Measurements from ENCODE around the gene PARD3. TPM values are rescaled to one million over a fixed set of nuclear protein-coding genes. Genes with fewer than 3 reads are reported as not detected.
A peak's percentile ranks its signal among the peaks of the same experiment; 100 is the strongest.

Gene PARD3
- total RNA-seq, 1 donor from 2014 or later, result 58.7 TPM

DNA sequence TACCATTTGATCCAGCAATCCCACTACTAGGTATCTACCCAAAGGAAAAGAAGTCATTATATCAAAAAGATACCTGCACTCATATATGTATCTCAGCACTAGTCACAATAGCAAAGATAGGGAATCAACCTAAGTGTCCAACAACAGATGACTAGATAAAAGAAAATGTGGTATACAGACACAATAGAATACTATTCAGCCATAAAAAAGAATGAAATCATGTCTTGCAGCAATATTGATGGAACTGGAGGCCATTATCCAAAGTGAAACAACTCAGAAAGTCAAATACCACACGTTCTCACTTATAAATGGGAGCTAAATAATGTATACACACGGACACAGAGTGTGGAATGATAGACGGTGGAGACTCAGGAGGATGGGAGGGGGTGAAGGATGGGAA, 146.0 kb downstream of the PARD3 start:
- Histone ChIP-seq H3K4me2 (no peak overlapping the region), H3K27me3 (no peaks in the 10 kb centered on the region), H3K79me2 (ENCODE audit: low read depth) (peaks cover 77% of the 10 kb centered on the region), H3K4me1 (peaks cover 6% of the 10 kb centered on the region), H3K36me3 (no peaks in the 10 kb centered on the region), H3K9ac (no peak overlapping the region), H3F3A (ENCODE audit: low read depth) (peaks cover 5% of the 10 kb centered on the region), H3K9me3 (ENCODE audit: low read depth) (no peaks in the 10 kb centered on the region), H2AFZ (replicated peaks) (no peak overlapping the region), H4K20me1 (ENCODE audit: low read depth) (peaks cover 49% of the 10 kb centered on the region), H3K4me3 (no peak overlapping the region), H3K27ac (no peak overlapping the region)
- Mint-ChIP-seq H3K4me1 (peaks cover 27% of the 10 kb centered on the region), H3K27ac (no peak overlapping the region), H3K4me3 (no peak overlapping the region), H3K27me3 (ENCODE audit: insufficient read depth, low read depth) (peaks cover 2% of the 10 kb centered on the region), H3K9me3 (no peaks in the 10 kb centered on the region), H3K36me3 (no peaks in the 10 kb centered on the region)
- TF ChIP-seq EZH2 (IDR thresholded peaks at IDR 0.05) (no peak), EZH2phosphoT487 (IDR thresholded peaks at IDR 0.05) (no peak)
- TF ChIP-seq, protein P1, sequence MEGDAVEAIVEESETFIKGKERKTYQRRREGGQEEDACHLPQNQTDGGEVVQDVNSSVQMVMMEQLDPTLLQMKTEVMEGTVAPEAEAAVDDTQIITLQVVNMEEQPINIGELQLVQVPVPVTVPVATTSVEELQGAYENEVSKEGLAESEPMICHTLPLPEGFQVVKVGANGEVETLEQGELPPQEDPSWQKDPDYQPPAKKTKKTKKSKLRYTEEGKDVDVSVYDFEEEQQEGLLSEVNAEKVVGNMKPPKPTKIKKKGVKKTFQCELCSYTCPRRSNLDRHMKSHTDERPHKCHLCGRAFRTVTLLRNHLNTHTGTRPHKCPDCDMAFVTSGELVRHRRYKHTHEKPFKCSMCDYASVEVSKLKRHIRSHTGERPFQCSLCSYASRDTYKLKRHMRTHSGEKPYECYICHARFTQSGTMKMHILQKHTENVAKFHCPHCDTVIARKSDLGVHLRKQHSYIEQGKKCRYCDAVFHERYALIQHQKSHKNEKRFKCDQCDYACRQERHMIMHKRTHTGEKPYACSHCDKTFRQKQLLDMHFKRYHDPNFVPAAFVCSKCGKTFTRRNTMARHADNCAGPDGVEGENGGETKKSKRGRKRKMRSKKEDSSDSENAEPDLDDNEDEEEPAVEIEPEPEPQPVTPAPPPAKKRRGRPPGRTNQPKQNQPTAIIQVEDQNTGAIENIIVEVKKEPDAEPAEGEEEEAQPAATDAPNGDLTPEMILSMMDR (IDR thresholded peaks at IDR 0.05), result no peak
- DNase-seq (ENCODE audit: low spot score), result no peak

DNA sequence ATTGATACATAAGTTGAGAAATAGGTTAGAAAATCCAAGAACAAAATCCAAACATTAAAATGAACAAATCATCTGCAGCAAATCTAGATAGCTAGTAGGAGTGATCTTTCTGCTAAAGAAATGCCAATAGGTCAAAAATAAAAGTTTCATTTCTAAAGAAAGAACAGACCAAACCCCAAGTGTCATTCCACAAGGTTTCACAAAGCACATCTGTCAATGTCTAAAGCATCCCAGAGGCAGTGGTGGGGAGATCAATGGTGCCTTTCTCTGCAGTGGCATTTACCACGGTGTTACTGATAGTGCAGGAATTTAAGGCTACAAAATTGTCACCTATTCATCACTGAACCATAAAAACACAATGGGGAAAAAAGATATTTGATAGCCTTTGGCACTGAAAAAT, 147.9 kb downstream of the PARD3 start:
- H3K9me3 ChIP-seq (ENCODE audit: low read depth), result no peaks in the 10 kb centered on the region
- peaks cover 61% of the 10 kb centered on the region for H3K79me2 ChIP-seq (ENCODE audit: low read depth)
- Mint-ChIP-seq H3K27ac (no peak overlapping the region), H3K36me3 (peaks cover 2% of the 10 kb centered on the region), H3K27me3 (ENCODE audit: insufficient read depth, low read depth) (peaks cover 2% of the 10 kb centered on the region), H3K4me3 (no peak overlapping the region), H3K9me3 (no peaks in the 10 kb centered on the region), H3K4me1 (peaks cover 41% of the 10 kb centered on the region)
- H3K27me3 ChIP-seq, result no peaks in the 10 kb centered on the region
- peaks cover 5% of the 10 kb centered on the region for H3F3A ChIP-seq (ENCODE audit: low read depth)
- peaks cover 44% of the 10 kb centered on the region for H4K20me1 ChIP-seq (ENCODE audit: low read depth)
- H3K9ac ChIP-seq, result no peak overlapping the region
- H3K4me2 ChIP-seq, result no peak overlapping the region
- H3K4me3 ChIP-seq, result no peak overlapping the region
- no peak for TF ChIP-seq EZH2 (IDR thresholded peaks at IDR 0.05)
- TF ChIP-seq EZH2phosphoT487 (IDR thresholded peaks at IDR 0.05), result no peak
- TF ChIP-seq, protein P1 (IDR thresholded peaks at IDR 0.05), result no peak
- no peak overlapping the region for H3K27ac ChIP-seq
- no peak overlapping the region for H2AFZ ChIP-seq (replicated peaks)
- H3K36me3 ChIP-seq, result no peaks in the 10 kb centered on the region
- DNase-seq (ENCODE audit: low spot score), result no peak
- H3K4me1 ChIP-seq, result peaks cover 6% of the 10 kb centered on the region

DNA sequence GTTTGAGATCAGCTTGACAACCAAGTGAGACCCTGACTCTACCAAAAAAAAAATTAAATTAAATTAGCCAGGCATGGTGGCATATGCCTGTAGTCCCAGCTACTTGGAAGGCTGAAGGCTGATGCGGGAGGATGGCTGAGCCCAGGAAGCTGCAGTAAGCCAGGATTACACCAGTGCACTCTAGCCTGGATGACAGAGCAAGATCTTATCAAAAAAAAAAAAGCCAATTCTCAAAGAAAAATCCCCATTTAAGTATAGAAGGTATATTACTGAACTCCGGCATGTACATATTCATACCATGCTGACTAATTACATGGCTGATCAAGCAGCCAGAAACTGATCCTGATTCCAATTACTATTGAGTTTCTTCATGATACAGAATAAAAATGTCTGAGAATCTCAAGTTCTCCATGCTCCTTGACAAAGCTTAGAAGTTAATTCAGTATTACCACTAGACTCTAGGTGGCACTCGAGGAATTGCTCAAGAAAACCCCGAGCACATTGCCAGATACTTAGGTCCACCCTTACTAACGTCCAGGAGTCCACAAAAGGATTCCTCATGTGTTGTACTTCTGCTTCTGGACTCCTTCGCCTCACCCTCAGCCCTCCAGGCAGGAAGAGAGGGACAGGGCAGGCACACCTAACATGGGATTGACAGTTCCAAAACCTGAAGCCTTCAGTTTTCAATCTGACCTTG, 148.9 kb downstream of the PARD3 start:
- Mint-ChIP-seq H3K4me3 (no peak overlapping the region), H3K4me1 (peaks cover 45% of the 10 kb centered on the region), H3K36me3 (peaks cover 2% of the 10 kb centered on the region), H3K27me3 (ENCODE audit: insufficient read depth, low read depth) (peaks cover 2% of the 10 kb centered on the region), H3K27ac (no peak overlapping the region), H3K9me3 (no peaks in the 10 kb centered on the region)
- Histone ChIP-seq H3K79me2 (ENCODE audit: low read depth) (peaks cover 57% of the 10 kb centered on the region), H2AFZ (replicated peaks) (no peak overlapping the region), H3K36me3 (no peaks in the 10 kb centered on the region), H3F3A (ENCODE audit: low read depth) (peaks cover 5% of the 10 kb centered on the region), H3K27me3 (no peaks in the 10 kb centered on the region), H3K4me3 (no peak overlapping the region), H3K9ac (no peak overlapping the region), H3K27ac (no peak overlapping the region), H3K9me3 (ENCODE audit: low read depth) (no peaks in the 10 kb centered on the region), H4K20me1 (ENCODE audit: low read depth) (peaks cover 41% of the 10 kb centered on the region), H3K4me2 (no peak overlapping the region), H3K4me1 (peaks cover 6% of the 10 kb centered on the region)
- DNase-seq (ENCODE audit: low spot score), result peak; percentile 62
- TF ChIP-seq, protein P1 (IDR thresholded peaks at IDR 0.05), result peak; percentile 52
- TF ChIP-seq EZH2phosphoT487 (IDR thresholded peaks at IDR 0.05), result no peak

All from neural progenitor cell (in vitro differentiated cells).